ENCODE results near the gene HIGD1A.

HIGD1A gene

DNA sequence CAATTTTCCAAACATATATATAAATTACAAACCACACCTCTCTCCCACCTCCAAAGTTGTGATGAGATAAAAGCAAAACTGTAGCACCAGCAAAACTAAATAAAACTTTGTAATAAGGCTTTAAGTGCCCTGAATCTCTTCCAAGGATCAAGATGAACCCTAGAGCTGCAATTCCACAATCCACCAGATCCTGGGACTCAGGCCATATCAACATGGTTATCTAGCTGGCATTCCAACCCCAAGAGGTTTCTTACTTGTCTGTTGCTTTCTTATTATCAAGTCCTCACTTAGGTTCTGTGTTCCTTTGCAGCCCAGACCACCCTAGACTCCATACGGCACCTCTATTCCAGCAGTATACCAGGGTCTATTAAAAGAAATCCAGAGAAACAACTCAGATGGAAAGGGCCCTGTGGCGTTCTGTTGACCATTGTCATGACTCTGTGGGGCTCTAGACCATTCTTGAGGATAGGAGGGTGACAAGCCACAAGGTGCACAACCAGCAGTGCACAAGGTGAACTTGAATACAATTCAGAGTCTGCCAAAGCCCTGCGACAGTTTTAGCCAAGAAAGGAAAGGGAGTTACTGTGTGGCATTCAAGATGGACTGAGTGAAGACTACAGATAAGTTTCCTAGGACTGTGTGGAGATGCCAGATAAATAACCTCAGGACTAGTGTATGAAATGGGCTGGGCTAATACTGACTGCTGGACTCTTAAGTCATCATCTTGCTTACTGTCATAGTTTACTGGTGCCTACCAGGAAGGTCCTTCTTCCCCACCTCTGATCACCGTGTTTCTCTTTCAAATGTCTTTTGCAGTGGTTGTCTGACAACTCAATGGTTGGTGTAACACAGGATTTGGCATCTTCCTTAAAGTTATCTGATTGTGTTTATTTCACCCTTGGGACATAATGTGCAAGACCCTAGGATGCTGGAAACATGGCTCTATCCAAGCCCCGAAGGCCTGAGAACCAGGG lies 32.1 kb upstream of the HIGD1A start:
- H3K36me3 ChIP-seq (replicated peaks; ENCODE audit: insufficient read depth, low read length) = no peaks in the 10 kb centered on the region
- no peaks in the 10 kb centered on the region for H3K9me2 ChIP-seq (replicated peaks; ENCODE audit: insufficient read depth, low read length)
- no peak overlapping the region for H3K9ac ChIP-seq (ENCODE audit: low read length)
- DNase-seq = no peak
- H2AFZ ChIP-seq (ENCODE audit: low read length) = no peak overlapping the region
- no peak for TF ChIP-seq EZH2phosphoT487 (IDR thresholded peaks at IDR 0.05; ENCODE audit: low read length)
- TF ChIP-seq EZH2 (optimal IDR thresholded peaks at IDR 0.05; ENCODE audit: low read depth, low read length) = no peak
- TF ChIP-seq, protein P1, sequence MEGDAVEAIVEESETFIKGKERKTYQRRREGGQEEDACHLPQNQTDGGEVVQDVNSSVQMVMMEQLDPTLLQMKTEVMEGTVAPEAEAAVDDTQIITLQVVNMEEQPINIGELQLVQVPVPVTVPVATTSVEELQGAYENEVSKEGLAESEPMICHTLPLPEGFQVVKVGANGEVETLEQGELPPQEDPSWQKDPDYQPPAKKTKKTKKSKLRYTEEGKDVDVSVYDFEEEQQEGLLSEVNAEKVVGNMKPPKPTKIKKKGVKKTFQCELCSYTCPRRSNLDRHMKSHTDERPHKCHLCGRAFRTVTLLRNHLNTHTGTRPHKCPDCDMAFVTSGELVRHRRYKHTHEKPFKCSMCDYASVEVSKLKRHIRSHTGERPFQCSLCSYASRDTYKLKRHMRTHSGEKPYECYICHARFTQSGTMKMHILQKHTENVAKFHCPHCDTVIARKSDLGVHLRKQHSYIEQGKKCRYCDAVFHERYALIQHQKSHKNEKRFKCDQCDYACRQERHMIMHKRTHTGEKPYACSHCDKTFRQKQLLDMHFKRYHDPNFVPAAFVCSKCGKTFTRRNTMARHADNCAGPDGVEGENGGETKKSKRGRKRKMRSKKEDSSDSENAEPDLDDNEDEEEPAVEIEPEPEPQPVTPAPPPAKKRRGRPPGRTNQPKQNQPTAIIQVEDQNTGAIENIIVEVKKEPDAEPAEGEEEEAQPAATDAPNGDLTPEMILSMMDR (IDR thresholded peaks at IDR 0.05; ENCODE audit: low read length) = no peak
- H3K4me2 ChIP-seq (ENCODE audit: low read depth, low read length) = no peak overlapping the region
- no peaks in the 10 kb centered on the region for H3K27me3 ChIP-seq (replicated peaks; ENCODE audit: insufficient read depth, low read length)
- no peak overlapping the region for H3K27ac ChIP-seq (ENCODE audit: low read length)
- H3F3A ChIP-seq (ENCODE audit: insufficient read depth, low read length) = peaks cover 4% of the 10 kb centered on the region; the same call in 1 of the 2 replicates
- H3K79me2 ChIP-seq (ENCODE audit: low read length) = no peaks in the 10 kb centered on the region
- 0 out of 2 replicates have a peak, but pooled peaks cover 4% of the 10 kb centered on the region for H3K4me1 ChIP-seq (ENCODE audit: low read length)
- H4K20me1 ChIP-seq (ENCODE audit: insufficient read depth, low read length) = no peaks in the 10 kb centered on the region
- no peaks in the 10 kb centered on the region for H3K9me3 ChIP-seq (replicated peaks; ENCODE audit: insufficient read depth, low read length)
- no peak overlapping the region for H3K4me3 ChIP-seq (ENCODE audit: low read length)

DNA sequence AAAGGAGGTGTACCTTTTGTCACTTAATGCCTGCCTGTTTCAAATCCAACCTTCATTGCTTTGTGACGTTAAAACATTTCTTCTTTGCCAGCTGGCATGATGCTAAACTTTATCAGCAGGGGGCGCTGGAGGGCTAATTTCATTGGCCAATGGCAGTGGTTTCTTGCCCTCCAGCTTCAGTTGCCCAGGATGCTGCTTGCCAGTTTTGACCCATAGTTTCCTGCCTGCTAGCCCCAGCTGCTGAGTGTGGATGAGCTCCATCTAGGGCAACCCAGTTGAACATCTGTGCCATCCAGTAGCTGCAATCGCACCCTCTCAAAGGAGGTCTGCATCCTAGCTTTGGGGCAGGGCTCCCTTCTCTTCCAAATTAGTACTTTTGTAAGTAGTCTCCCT lies 27.0 kb upstream of the HIGD1A start:
- Histone ChIP-seq H3K4me3 (ENCODE audit: low read length) (no peak overlapping the region), H3K27ac (ENCODE audit: low read length) (no peak overlapping the region), H3K9me2 (replicated peaks; ENCODE audit: insufficient read depth, low read length) (no peaks in the 10 kb centered on the region), H3K9me3 (replicated peaks; ENCODE audit: insufficient read depth, low read length) (no peaks in the 10 kb centered on the region), H3K27me3 (replicated peaks; ENCODE audit: insufficient read depth, low read length) (no peaks in the 10 kb centered on the region), H3K4me2 (ENCODE audit: low read depth, low read length) (no peak overlapping the region), H3K4me1 (ENCODE audit: low read length) (0 out of 2 replicates have a peak, but pooled peaks cover 3% of the 10 kb centered on the region), H3K36me3 (replicated peaks; ENCODE audit: insufficient read depth, low read length) (no peaks in the 10 kb centered on the region), H3F3A (ENCODE audit: insufficient read depth, low read length) (peaks cover 4% of the 10 kb centered on the region; the same call in 1 of the 2 replicates), H2AFZ (ENCODE audit: low read length) (peak overlapping the region; percentile 24), H3K9ac (ENCODE audit: low read length) (no peak overlapping the region), H4K20me1 (ENCODE audit: insufficient read depth, low read length) (no peaks in the 10 kb centered on the region), H3K79me2 (ENCODE audit: low read length) (no peaks in the 10 kb centered on the region)
- DNase-seq = peak; percentile 82
- no peak for TF ChIP-seq EZH2phosphoT487 (IDR thresholded peaks at IDR 0.05; ENCODE audit: low read length)
- TF ChIP-seq, protein P1 (IDR thresholded peaks at IDR 0.05; ENCODE audit: low read length) = peak; percentile 81

DNA sequence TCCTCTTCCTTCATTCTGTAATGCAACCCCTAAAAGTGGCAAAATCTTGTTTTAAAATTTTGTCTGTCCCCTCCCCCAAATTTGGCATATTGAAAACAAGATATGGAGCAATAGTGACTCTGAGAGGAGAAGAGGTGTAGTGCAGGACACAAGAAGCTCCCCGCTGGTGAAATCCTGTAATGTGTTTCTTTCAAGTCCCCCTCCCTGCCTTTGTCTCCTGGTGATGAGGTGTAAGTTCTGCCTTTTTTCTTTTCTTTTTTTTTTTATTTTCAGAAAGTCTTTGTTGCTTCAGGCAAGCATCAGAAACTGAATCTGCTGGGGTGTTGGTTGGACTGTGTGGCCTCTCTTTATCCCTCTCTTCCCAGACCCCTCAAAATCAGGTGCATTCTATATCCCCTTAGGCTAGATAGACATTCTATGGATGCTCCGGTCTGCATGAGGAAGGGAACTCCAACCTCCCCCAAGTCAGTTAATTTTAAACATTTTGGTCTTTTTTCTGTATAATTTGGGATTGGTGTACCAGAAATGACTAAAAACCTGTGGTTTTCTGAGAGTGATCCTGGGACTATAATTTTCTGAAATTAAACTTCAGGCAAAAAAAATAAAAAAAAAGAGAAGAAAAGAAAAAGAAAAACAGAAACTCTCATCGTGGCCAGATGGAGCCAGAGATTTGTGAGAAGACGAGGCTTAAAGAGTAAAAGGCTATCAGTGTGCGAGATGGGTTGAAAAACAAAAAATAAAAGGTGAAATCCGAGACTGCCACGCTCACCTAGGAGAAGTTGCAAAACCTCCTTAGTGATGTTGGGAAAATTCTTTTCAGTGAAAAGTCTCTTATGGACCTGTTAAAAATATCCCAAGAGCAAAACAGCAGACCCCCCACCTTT lies 26.4 kb upstream of the HIGD1A start:
- Histone ChIP-seq H3K27me3 (replicated peaks; ENCODE audit: insufficient read depth, low read length) (no peaks in the 10 kb centered on the region), H3K27ac (ENCODE audit: low read length) (no peak overlapping the region), H3K79me2 (ENCODE audit: low read length) (no peaks in the 10 kb centered on the region), H3K4me3 (ENCODE audit: low read length) (no peak overlapping the region), H3F3A (ENCODE audit: insufficient read depth, low read length) (peaks cover 4% of the 10 kb centered on the region; the same call in 1 of the 2 replicates), H4K20me1 (ENCODE audit: insufficient read depth, low read length) (no peaks in the 10 kb centered on the region), H3K9me2 (replicated peaks; ENCODE audit: insufficient read depth, low read length) (no peaks in the 10 kb centered on the region), H3K9ac (ENCODE audit: low read length) (no peak overlapping the region), H3K4me1 (ENCODE audit: low read length) (0 out of 2 replicates have a peak, but pooled peaks cover 3% of the 10 kb centered on the region), H3K4me2 (ENCODE audit: low read depth, low read length) (no peak overlapping the region), H3K36me3 (replicated peaks; ENCODE audit: insufficient read depth, low read length) (no peaks in the 10 kb centered on the region), H2AFZ (ENCODE audit: low read length) (no peak overlapping the region; the same call in 1 of the 2 replicates), H3K9me3 (replicated peaks; ENCODE audit: insufficient read depth, low read length) (no peaks in the 10 kb centered on the region)
- TF ChIP-seq, protein P1 (IDR thresholded peaks at IDR 0.05; ENCODE audit: low read length) = peak; percentile 29
- no peak for TF ChIP-seq EZH2 (optimal IDR thresholded peaks at IDR 0.05; ENCODE audit: low read depth, low read length)
- DNase-seq = no peak

Data from MM.1S (cell line).